HG03135 (cell line): ENCODE results near the gene SAP25.

Experiments
- ATAC-seq: cut with Tn5 transposase; IDR thresholded peaks from one replicate; pipeline ENCODE4 v1.9.1; 2021; ENCODE audit warnings: mild to moderate bottlenecking, moderate library complexity; ENCODE audit not compliant: unreplicated experiment

Gene SAP25

GRCh38 chr7:100573691-100574361 is at the start of gene SAP25:
TSS of gene SAP25 (minus strand) at chr7:100573900. CDS start at chr7:100573742, 158 bp downstream.
- no peak for ATAC-seq

GRCh38 chr7:100621554-100621953 is 47.9 kb upstream of the SAP25 start:
- no peak for ATAC-seq

- no peak for ATAC-seq
These were observed 47.1 kb upstream of the SAP25 start for GRCh38 chr7:100620804-100621203.

- no peak for ATAC-seq
These were observed 46.5 kb upstream of the SAP25 start for GRCh38 chr7:100620239-100620638.

GRCh38 chr7:100614308-100614861 is 40.7 kb upstream of the SAP25 start:
- ATAC-seq: no peak

- ATAC-seq: no peak
These were observed 39.9 kb upstream of the SAP25 start for GRCh38 chr7:100613412-100614175.

- peak; percentile 4 for ATAC-seq
These were observed 39.2 kb upstream of the SAP25 start for GRCh38 chr7:100612730-100613390.

- peak; percentile 90 for ATAC-seq
These were observed 38.5 kb upstream of the SAP25 start, which contains the start of gene MOSPD3 for GRCh38 chr7:100611983-100612729. TSS of gene MOSPD3 (plus strand) at chr7:100612540. CDS start at chr7:100612792, 252 bp downstream.

GRCh38 chr7:100609958-100610357 is 36.3 kb upstream of the SAP25 start:
- no peak for ATAC-seq

GRCh38 chr7:100607111-100607510 is 33.4 kb upstream of the SAP25 start:
- ATAC-seq: no peak

- no peak for ATAC-seq
These were observed 32.6 kb upstream of the SAP25 start for GRCh38 chr7:100606313-100606712.

GRCh38 chr7:100604976-100605911 is 31.5 kb upstream of the SAP25 start:
- no peak for ATAC-seq

GRCh38 chr7:100604028-100604975 is 30.6 kb upstream of the SAP25 start:
- no peak for ATAC-seq

GRCh38 chr7:100603726-100604027 is 30.0 kb upstream of the SAP25 start:
- ATAC-seq: no peak

GRCh38 chr7:100602889-100603725 is 29.4 kb upstream of the SAP25 start:
- ATAC-seq: no peak

GRCh38 chr7:100600730-100601038 is 27.0 kb upstream of the SAP25 start:
- no peak for ATAC-seq

GRCh38 chr7:100599911-100600729 is 26.4 kb upstream of the SAP25 start:
- ATAC-seq: no peak
